H1 (cell line): Measurements from ENCODE around the gene FARS2. TPM values are rescaled to one million over a fixed set of nuclear protein-coding genes. Genes with fewer than 3 reads are reported as not detected.

Experiments used
- ATF3 ChIP-seq: IDR thresholded peaks from 2 replicates; pipeline ENCODE4 v1.6.1; 2011; ENCODE audit warnings: low read depth, mild to moderate bottlenecking, low read length; ENCODE audit not compliant: insufficient read depth
- CBX8 ChIP-seq: fragments of 300-800, 300-1000 bp; sonication (generic); IDR thresholded peaks from 2 replicates; pipeline ENCODE4 v1.7.1; 2016; ENCODE audit warnings: low read depth, low read length, borderline replicate concordance
- CHD7 ChIP-seq: fragments of 300-600 bp; sonication (generic); IDR thresholded peaks from 2 replicates; pipeline ENCODE4 v1.7.1; 2012; ENCODE audit warnings: low read length, moderate library complexity, mild to moderate bottlenecking, inconsistent platforms; ENCODE audit not compliant: insufficient replicate concordance
- E2F6 ChIP-seq: IDR thresholded peaks from 2 replicates; pipeline ENCODE4 v1.6.1; 2012; ENCODE audit warnings: inconsistent platforms
- GABPA ChIP-seq: IDR thresholded peaks from 2 replicates; pipeline ENCODE4 v1.6.1; 2011; ENCODE audit warnings: mild to moderate bottlenecking, low read length, moderate library complexity, borderline replicate concordance; ENCODE audit not compliant: insufficient read depth
- MAX ChIP-seq: IDR thresholded peaks from 2 replicates; pipeline ENCODE4 v1.6.1; 2012; ENCODE audit warnings: inconsistent platforms
- RFX5 ChIP-seq: IDR thresholded peaks from 2 replicates; pipeline ENCODE4 v1.6.1; 2011; ENCODE audit warnings: low read depth, low read length, improper control_type of control experiment, borderline replicate concordance
- RNF2 ChIP-seq: fragments of 200-900, 300-1000 bp; sonication (generic); IDR thresholded peaks from 2 replicates; pipeline ENCODE4 v1.7.1; 2016; ENCODE audit warnings: borderline replicate concordance, low read depth, mild to moderate bottlenecking, antibody characterized with exemption, low read length; ENCODE audit not compliant: poor library complexity, severe bottlenecking; ENCODE audit errors: missing control alignments
- TAF1 ChIP-seq: IDR thresholded peaks from 2 replicates; pipeline ENCODE4 v1.6.1; 2011; ENCODE audit warnings: mild to moderate bottlenecking, low read depth, low read length
- YY1 ChIP-seq: IDR thresholded peaks from 2 replicates; pipeline ENCODE4 v1.6.1; 2011; ENCODE audit warnings: low read depth, mild to moderate bottlenecking, low read length
- polyA plus RNA-seq, 7 experiments: library from polyadenylated mRNA; depleted of rRNA in 3 of 7; stranded (reverse) in 5 of 7; unstranded in 2 of 7; fragments of >200 nt in 5 of 7; fragments of 200-250 nt in 2 of 7; gene quantifications; 1 replicate in 5 of 7; 2 replicates in 1 of 7; 4 replicates in 1 of 7; pipeline versions ENCODE4 v1.2.1 to v1.2.3, GENCODE V29; 2011 to 2013; ENCODE audit warnings: missing spikeins in 2 of 7, mixed read lengths in 2 of 7
- total RNA-seq: library from RNA; stranded (reverse); fragmentation: NEBNext Ultra II Directional; extraction: Animal tissue kit (Norgen Biotek cat#: 25700); gene quantifications from 2 replicates; pipeline ENCODE4 v1.2.1, GENCODE V29; 2021

FARS2 gene
- total and polyA plus RNA-seq, 2 of the 8 experiments (the other 6 are each of a cell fraction or from before 2014, with no cell fraction given) = 11.7 to 14.4 TPM

GRCh38 chr6:5475779-5476178 is 214.5 kb downstream of the FARS2 start (continued):
- TF ChIP-seq CHD7 (no peak), E2F6 (no peak), GABPA (no peak), ATF3 (no peak), CBX8 (no peak), RFX5 (no peak), RNF2 (no peak), TAF1 (no peak), MAX (no peak), YY1 (no peak)
